ENCODE measurements around the gene ASXL2.

DNA sequence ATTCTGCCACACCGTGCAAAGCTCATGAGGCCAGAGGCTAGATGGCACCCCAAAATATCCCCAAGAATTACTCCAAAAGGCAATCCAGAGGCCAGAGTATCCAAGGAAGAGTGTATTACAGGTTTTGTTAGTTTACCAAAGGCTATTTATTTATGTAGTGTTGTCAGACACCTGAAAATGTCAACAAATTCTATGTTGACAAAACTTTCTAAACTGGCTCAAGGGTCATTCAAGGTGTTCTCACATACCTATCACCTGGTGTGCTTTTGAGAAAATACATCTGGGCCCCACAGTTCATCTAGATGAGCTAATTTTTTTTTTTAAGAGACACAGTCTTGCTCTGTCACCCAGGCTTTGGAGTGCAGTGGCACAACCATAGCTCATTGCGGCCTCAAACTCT lies 192.5 kb downstream of the ASXL2 start:
- TF ChIP-seq, protein P1, sequence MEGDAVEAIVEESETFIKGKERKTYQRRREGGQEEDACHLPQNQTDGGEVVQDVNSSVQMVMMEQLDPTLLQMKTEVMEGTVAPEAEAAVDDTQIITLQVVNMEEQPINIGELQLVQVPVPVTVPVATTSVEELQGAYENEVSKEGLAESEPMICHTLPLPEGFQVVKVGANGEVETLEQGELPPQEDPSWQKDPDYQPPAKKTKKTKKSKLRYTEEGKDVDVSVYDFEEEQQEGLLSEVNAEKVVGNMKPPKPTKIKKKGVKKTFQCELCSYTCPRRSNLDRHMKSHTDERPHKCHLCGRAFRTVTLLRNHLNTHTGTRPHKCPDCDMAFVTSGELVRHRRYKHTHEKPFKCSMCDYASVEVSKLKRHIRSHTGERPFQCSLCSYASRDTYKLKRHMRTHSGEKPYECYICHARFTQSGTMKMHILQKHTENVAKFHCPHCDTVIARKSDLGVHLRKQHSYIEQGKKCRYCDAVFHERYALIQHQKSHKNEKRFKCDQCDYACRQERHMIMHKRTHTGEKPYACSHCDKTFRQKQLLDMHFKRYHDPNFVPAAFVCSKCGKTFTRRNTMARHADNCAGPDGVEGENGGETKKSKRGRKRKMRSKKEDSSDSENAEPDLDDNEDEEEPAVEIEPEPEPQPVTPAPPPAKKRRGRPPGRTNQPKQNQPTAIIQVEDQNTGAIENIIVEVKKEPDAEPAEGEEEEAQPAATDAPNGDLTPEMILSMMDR (conservative IDR thresholded peaks at IDR 0.05; ENCODE audit: low read length): no peak
- no peak for TF ChIP-seq EZH2phosphoT487 (IDR thresholded peaks at IDR 0.05; ENCODE audit: borderline replicate concordance)
